ENCODE measurements around the gene CFAP20DC.

CFAP20DC gene

GRCh38 chr3:58837141-58837843 is 212.5 kb downstream of the CFAP20DC start:
- H3F3A ChIP-seq (ENCODE audit: control insufficient read depth, insufficient read depth) = no peaks in the 10 kb centered on the region
- H3K4me1 ChIP-seq (ENCODE audit: control insufficient read depth, low read length) = peaks cover 37% of the 10 kb centered on the region
- H3K27me3 ChIP-seq (ENCODE audit: control insufficient read depth, low read length) = no peaks in the 10 kb centered on the region
- no peaks in the 10 kb centered on the region for H3K36me3 ChIP-seq (ENCODE audit: control insufficient read depth, low read length)
- TF ChIP-seq, protein P1, sequence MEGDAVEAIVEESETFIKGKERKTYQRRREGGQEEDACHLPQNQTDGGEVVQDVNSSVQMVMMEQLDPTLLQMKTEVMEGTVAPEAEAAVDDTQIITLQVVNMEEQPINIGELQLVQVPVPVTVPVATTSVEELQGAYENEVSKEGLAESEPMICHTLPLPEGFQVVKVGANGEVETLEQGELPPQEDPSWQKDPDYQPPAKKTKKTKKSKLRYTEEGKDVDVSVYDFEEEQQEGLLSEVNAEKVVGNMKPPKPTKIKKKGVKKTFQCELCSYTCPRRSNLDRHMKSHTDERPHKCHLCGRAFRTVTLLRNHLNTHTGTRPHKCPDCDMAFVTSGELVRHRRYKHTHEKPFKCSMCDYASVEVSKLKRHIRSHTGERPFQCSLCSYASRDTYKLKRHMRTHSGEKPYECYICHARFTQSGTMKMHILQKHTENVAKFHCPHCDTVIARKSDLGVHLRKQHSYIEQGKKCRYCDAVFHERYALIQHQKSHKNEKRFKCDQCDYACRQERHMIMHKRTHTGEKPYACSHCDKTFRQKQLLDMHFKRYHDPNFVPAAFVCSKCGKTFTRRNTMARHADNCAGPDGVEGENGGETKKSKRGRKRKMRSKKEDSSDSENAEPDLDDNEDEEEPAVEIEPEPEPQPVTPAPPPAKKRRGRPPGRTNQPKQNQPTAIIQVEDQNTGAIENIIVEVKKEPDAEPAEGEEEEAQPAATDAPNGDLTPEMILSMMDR (IDR thresholded peaks at IDR 0.05; ENCODE audit: low read depth, low read length, poor library complexity, severe bottlenecking) = no peak
- TF ChIP-seq EZH2phosphoT487 (IDR thresholded peaks at IDR 0.05; ENCODE audit: borderline replicate concordance, low read length) = no peak
- H3K4me2 ChIP-seq (ENCODE audit: low read length) = no peak overlapping the region
- H3K9me3 ChIP-seq (ENCODE audit: control insufficient read depth, insufficient read depth, low read length) = no peaks in the 10 kb centered on the region
- H3K79me2 ChIP-seq (ENCODE audit: control insufficient read depth, low read length) = no peaks in the 10 kb centered on the region
- no peak overlapping the region for H3K4me3 ChIP-seq (ENCODE audit: low read length)
- H3K27ac ChIP-seq (ENCODE audit: low read depth, low read length) = no peak overlapping the region
- H3K9me2 ChIP-seq (replicated peaks; ENCODE audit: control insufficient read depth, low read length) = no peaks in the 10 kb centered on the region
- H4K20me1 ChIP-seq (ENCODE audit: control insufficient read depth, insufficient read depth, low read depth, low read length) = no peaks in the 10 kb centered on the region

DNA sequence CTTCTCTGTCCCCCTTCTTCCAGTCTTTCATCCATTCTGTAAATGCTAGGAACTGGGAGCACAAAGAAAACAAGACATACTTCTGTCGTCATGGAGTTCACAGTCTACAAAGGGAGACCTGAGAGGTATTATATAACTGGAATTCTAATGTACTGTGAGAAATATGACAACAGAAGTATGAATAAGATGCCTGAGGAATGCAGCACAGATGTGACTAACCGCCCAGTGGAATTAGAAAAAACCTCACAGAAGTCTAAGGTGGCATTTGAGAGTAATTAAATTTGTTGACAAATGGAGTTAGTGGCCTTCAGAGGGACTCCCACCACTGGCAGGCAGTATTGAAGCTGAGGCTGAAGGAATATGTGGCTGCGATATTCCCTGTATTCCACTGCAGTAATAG is 214.7 kb downstream of the CFAP20DC start:
- TF ChIP-seq, protein P1 (IDR thresholded peaks at IDR 0.05; ENCODE audit: low read depth, low read length, poor library complexity, severe bottlenecking) = no peak
- Histone ChIP-seq H3K4me2 (ENCODE audit: low read length) (no peak overlapping the region), H3K9me3 (ENCODE audit: control insufficient read depth, insufficient read depth, low read length) (no peaks in the 10 kb centered on the region), H3K27me3 (ENCODE audit: control insufficient read depth, low read length) (no peaks in the 10 kb centered on the region), H3K36me3 (ENCODE audit: control insufficient read depth, low read length) (no peaks in the 10 kb centered on the region), H3K4me1 (ENCODE audit: control insufficient read depth, low read length) (peaks cover 29% of the 10 kb centered on the region), H3F3A (ENCODE audit: control insufficient read depth, insufficient read depth) (no peaks in the 10 kb centered on the region), H3K27ac (ENCODE audit: low read depth, low read length) (no peak overlapping the region), H4K20me1 (ENCODE audit: control insufficient read depth, insufficient read depth, low read depth, low read length) (no peaks in the 10 kb centered on the region), H3K79me2 (ENCODE audit: control insufficient read depth, low read length) (no peaks in the 10 kb centered on the region), H3K4me3 (ENCODE audit: low read length) (no peak overlapping the region), H3K9me2 (replicated peaks; ENCODE audit: control insufficient read depth, low read length) (no peaks in the 10 kb centered on the region)

GRCh38 chr3:58833491-58833890 is 216.3 kb downstream of the CFAP20DC start:
- Histone ChIP-seq H3K27me3 (ENCODE audit: control insufficient read depth, low read length) (no peaks in the 10 kb centered on the region), H3K36me3 (ENCODE audit: control insufficient read depth, low read length) (no peaks in the 10 kb centered on the region), H3K9me2 (replicated peaks; ENCODE audit: control insufficient read depth, low read length) (no peaks in the 10 kb centered on the region), H3K9me3 (ENCODE audit: control insufficient read depth, insufficient read depth, low read length) (no peaks in the 10 kb centered on the region), H3K4me2 (ENCODE audit: low read length) (peak overlapping the region; percentile 73), H4K20me1 (ENCODE audit: control insufficient read depth, insufficient read depth, low read depth, low read length) (no peaks in the 10 kb centered on the region), H3K27ac (ENCODE audit: low read depth, low read length) (peak overlapping the region; percentile 32), H3K4me3 (ENCODE audit: low read length) (peak overlapping the region; percentile 55), H3K79me2 (ENCODE audit: control insufficient read depth, low read length) (no peaks in the 10 kb centered on the region), H3K4me1 (ENCODE audit: control insufficient read depth, low read length) (peaks cover 19% of the 10 kb centered on the region), H3F3A (ENCODE audit: control insufficient read depth, insufficient read depth) (no peaks in the 10 kb centered on the region)
- TF ChIP-seq, protein P1 (IDR thresholded peaks at IDR 0.05; ENCODE audit: low read depth, low read length, poor library complexity, severe bottlenecking) = no peak
- no peak for TF ChIP-seq EZH2phosphoT487 (IDR thresholded peaks at IDR 0.05; ENCODE audit: borderline replicate concordance, low read length)
